Stimulated activated CD8-positive, alpha-beta memory T cell treated with anti-CD3 and anti-CD28 coated beads, Interleukin-4, amount 100 ng/mL, for 1 hour (primary cell): Measurements from ENCODE around the gene DIP2C.

Experiments used
- DNase-seq, 2 donors: peaks; one replicate each; pipeline ENCODE4 v3.0.0-alpha.2; 2020; ENCODE audit warnings: low read depth in 2 of 2, low spot score in 1 of 2

DIP2C gene

GRCh38 chr10:677750-678661 is 11.5 kb downstream of the DIP2C start:
- DNase-seq: no peak

GRCh38 chr10:677038-677437 is 12.4 kb downstream of the DIP2C start:
- no peak for DNase-seq

GRCh38 chr10:676178-676577 is 13.3 kb downstream of the DIP2C start:
- no peak for DNase-seq

- DNase-seq: no peak
Measured at GRCh38 chr10:675532-675931, 13.9 kb downstream of the DIP2C start.

GRCh38 chr10:673492-673891 is 16.0 kb downstream of the DIP2C start:
- DNase-seq: no peak

- no peak for DNase-seq
Measured at GRCh38 chr10:672992-673391, 16.5 kb downstream of the DIP2C start.

- no peak for DNase-seq
Measured at GRCh38 chr10:672203-672602, 17.3 kb downstream of the DIP2C start.

GRCh38 chr10:670990-671389 is 18.5 kb downstream of the DIP2C start:
- no peak for DNase-seq

GRCh38 chr10:670038-670437 is 19.4 kb downstream of the DIP2C start:
- no peak for DNase-seq

GRCh38 chr10:668786-669485 is 20.5 kb downstream of the DIP2C start:
- no peak for DNase-seq

GRCh38 chr10:667602-668143 is 21.8 kb downstream of the DIP2C start:
- DNase-seq: no peak

- no peak for DNase-seq
Measured at GRCh38 chr10:667096-667495, 22.4 kb downstream of the DIP2C start.

- DNase-seq: no peak
Measured at GRCh38 chr10:666237-667012, 23.0 kb downstream of the DIP2C start.

GRCh38 chr10:665579-666091 is 23.8 kb downstream of the DIP2C start:
- DNase-seq: no peak

GRCh38 chr10:664893-665292 is 24.6 kb downstream of the DIP2C start:
- no peak for DNase-seq

- DNase-seq: no peak
Measured at GRCh38 chr10:664301-664700, 25.2 kb downstream of the DIP2C start.

GRCh38 chr10:663831-664251 is 25.6 kb downstream of the DIP2C start:
- no peak for DNase-seq

GRCh38 chr10:663466-663751 is 26.1 kb downstream of the DIP2C start:
- no peak for DNase-seq

GRCh38 chr10:662686-663465 is 26.6 kb downstream of the DIP2C start:
- no peak for DNase-seq

GRCh38 chr10:662223-662605 is 27.3 kb downstream of the DIP2C start:
- no peak for DNase-seq
